GM12872 (cell line): ENCODE measurements around the gene EEF2K.

ENCODE experiments used
- TF ChIP-seq, protein P1 (sequence below): IDR thresholded peaks from 3 replicates; pipeline ENCODE4 v1.5.1; 2011; ENCODE audit warnings: low read depth, mild to moderate bottlenecking, low read length, moderate library complexity; ENCODE audit not compliant: insufficient read depth

The EEF2K gene

DNA sequence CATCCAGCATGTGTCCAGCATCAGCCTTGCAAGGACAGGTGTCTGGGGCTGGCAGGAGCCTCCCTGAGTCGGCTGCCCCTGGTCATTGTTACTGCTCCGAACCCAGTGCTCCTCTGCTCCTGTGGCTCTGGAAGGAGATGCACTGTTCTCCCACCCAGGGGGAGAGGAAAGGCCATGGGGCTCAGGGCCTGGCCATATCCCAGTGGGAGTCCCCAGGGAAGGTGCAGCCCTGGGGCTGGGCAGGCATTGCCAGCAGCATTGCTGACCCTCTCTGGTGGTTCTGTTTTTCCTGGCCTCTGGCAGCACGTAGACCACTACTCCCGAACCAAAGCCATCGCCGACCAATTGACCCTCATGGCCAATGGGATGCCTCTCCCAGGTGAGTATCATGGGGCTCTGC lies 34.1 kb upstream of the EEF2K start:
- TF ChIP-seq, protein P1, sequence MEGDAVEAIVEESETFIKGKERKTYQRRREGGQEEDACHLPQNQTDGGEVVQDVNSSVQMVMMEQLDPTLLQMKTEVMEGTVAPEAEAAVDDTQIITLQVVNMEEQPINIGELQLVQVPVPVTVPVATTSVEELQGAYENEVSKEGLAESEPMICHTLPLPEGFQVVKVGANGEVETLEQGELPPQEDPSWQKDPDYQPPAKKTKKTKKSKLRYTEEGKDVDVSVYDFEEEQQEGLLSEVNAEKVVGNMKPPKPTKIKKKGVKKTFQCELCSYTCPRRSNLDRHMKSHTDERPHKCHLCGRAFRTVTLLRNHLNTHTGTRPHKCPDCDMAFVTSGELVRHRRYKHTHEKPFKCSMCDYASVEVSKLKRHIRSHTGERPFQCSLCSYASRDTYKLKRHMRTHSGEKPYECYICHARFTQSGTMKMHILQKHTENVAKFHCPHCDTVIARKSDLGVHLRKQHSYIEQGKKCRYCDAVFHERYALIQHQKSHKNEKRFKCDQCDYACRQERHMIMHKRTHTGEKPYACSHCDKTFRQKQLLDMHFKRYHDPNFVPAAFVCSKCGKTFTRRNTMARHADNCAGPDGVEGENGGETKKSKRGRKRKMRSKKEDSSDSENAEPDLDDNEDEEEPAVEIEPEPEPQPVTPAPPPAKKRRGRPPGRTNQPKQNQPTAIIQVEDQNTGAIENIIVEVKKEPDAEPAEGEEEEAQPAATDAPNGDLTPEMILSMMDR, result no peak

DNA sequence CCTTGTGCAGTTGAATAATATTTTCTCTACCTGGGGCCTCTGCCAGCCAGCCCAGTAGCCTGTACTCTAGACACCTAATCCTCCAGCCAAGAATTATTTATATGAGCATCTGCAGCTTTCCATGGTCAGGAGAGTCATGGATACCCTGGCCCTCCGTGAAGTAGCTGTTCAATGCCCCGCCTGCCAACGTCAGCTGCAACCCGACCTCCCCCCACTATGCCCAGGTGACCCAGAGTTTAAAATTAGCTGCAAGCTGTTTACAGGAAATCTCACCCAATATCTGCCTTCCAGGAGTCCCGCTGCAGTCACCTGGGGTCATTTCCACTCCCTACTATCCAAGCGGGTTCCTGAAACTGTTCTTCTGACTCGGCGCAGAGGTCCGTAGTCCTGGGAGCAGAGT lies 31.4 kb upstream of the EEF2K start:
- TF ChIP-seq, protein P1, result no peak

DNA sequence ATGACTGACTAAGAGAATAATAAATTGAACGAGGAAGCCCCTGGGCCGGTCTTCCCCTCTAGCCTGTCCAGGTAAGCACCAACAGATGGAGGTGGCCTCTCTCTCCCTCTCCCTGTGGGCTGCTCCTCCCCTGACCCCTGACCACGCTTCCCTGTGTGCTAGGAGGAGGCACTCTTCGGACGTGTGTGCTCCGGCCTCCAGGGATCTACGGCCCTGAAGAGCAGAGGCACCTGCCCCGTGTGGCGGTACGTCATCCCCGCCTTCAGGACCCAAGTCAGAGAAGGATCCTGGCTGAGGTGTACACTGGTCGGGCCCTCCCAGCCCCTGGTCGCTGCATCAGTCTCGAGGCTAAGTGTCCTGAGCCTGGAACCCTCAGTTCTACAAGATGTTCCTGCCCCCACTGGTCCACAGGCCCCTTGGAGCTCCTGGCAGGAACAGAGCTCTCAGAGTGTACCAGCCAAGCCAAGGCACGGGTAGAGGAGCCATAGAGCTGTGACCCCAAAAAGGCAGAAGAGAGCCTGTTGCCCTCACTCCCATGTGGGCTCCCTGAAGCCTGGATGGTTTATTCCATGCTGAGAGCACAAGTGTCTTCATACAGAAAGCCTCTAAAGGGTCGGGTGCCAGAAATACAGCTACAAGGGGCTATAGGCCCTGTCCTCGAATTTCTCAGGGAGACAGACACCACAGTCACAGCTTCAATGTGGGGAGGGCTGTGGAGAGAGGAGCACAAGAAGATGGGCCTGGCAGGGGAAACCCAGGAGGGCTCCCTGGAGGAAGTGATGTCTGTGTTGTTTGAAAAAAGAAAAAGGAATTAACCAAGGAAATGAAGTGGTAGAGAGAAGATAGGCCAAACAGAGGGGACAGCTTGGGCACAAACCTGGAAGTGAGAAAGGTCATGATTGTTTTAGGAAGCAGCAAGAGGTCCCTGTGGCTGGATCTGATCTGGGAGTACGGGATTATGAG lies 27.8 kb upstream of the EEF2K start:
- TF ChIP-seq, protein P1, result no peak

DNA sequence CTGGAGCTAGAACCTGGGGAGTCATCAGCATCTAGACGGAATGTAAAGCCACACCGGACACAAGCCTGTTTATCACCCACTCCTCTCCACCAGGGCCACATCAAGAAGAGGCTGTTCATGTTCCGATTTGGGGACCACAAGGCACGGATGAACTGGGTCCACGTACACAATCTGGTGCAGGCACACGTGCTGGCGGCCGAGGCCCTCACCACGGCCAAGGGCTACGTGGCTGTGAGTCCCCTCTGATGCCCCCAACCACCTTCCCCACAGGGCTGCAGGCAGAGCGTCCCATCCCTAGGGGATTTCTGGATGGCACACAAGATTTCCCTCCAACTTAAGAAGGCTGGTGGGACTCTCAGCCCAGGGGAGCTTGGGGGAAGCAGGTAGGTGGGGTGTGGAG lies 24.7 kb upstream of the EEF2K start:
- TF ChIP-seq, protein P1, result no peak

DNA sequence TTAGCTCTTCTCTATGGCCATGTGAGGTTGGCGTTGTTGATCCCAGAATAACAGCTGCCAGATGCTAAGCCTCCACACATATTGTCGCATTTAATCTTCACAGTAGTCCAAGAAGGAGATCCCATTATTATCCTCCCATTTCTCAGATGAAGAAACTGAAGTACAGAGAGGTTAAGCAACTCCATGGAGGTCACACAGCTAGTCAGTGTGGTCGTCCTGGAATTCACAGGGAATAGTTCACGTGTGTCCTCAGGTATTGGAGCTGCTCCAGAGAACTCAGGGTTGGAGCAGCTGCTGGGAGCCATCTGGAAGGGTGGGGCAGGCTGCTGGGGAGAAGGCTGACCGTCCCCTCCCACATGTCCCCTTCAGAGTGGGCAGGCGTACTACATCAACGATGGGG lies 24.2 kb upstream of the EEF2K start:
- TF ChIP-seq, protein P1, result no peak

DNA sequence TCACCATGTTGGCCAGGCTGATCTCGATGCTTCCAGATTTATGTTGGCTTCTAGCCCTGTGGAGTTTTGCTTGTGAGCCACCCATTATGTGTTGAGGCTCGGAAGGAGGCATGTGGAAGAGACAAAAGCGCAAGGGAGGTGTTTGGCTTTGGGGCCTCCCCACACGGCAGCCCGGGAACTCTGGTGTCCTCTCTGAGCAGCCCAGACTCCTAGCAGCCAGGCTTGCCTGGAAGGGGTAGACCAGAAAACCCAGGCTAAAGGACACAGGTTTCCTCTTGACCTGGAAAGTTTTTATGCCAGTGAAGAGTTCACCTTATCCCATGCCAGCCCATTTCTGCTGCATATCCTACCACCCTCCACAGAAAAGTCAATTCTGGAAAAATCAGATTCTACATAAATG lies 22.7 kb upstream of the EEF2K start:
- TF ChIP-seq, protein P1, result no peak

DNA sequence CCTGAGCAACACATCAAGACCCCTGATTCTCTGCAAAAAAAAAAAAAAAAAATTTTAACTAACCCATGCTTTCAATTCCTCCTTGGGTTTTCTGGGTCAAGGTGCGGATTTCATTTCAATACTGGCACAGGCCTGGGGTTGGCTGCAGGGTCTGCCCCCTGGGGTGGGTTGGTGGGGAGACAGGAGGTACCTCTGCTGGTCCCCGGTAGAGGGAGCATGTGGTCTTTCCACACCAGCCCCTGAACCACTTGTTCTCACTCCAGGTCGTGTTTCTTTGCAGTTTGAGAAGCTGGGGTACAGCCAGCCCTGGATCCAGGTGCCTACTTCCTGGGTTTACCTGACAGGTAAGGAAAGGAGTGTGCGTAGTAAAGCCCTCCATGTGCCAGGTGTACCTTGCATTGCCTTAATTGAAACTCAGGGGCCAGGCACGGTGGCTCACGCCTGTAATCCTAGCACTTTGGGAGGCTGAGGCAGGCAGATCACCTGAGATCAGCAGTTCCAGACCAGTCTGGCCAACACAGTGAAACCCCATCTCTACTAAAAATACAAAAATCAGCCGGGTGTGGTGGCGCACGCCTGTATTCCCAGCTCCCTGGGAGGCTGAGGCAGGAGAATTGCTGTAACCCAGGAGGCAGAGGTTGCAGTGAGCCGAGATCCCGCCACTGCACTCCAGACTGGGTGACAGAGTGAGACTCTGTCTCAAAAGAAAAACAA lies 22.0 kb upstream of the EEF2K start:
- TF ChIP-seq, protein P1, result peak; percentile 66
